ENCODE measurements around the gene LMCD1.

LMCD1 gene

GRCh38 chr3:8541486-8541885 is 39.9 kb downstream of the LMCD1 start:
- H2AFZ ChIP-seq (ENCODE audit: low read length) = no peak overlapping the region
- H3K9me3 ChIP-seq (replicated peaks in 1 of 2; ENCODE audit: control insufficient read depth in 2 of 2, insufficient read depth in 1 of 2, low read depth in 1 of 2, low read length in 2 of 2) = peaks cover 0 to 10% of the 10 kb centered on the region in 2 donors
- no peak overlapping the region for H2BK12ac ChIP-seq (ENCODE audit: low read length)
- no peak overlapping the region for H3K9ac ChIP-seq (ENCODE audit: low read depth, low read length, poor library complexity)
- no peak overlapping the region for H2BK5ac ChIP-seq (ENCODE audit: low read length)
- H2BK120ac ChIP-seq (ENCODE audit: low read depth, low read length) = no peak overlapping the region
- no peak overlapping the region for H3K4me3 ChIP-seq (ENCODE audit: low read length in 2 of 2)
- no peak overlapping the region for H3K14ac ChIP-seq (ENCODE audit: low read length)
- peaks cover 0 to 3% of the 10 kb centered on the region in 2 donors for H3K36me3 ChIP-seq (replicated peaks in 1 of 2; ENCODE audit: control insufficient read depth in 2 of 2, insufficient read depth in 2 of 2, low read length in 2 of 2)
- no peak overlapping the region for H3K18ac ChIP-seq (ENCODE audit: low read length)
- H4K91ac ChIP-seq (ENCODE audit: low read depth, low read length, poor library complexity) = no peak overlapping the region
- no peaks in the 10 kb centered on the region for H3K4me1 ChIP-seq (ENCODE audit: control insufficient read depth in 2 of 2, insufficient read depth in 1 of 2, low read depth in 1 of 2, low read length in 2 of 2)
- H3K4me2 ChIP-seq (ENCODE audit: insufficient read depth, low read length, poor library complexity, severe bottlenecking) = no peak overlapping the region
- H4K8ac ChIP-seq (ENCODE audit: low read depth, low read length) = no peak overlapping the region
- no peaks in the 10 kb centered on the region for H3K27me3 ChIP-seq (ENCODE audit: control insufficient read depth in 3 of 3, insufficient read depth in 3 of 3, low read depth in 1 of 3, low read length in 3 of 3)
- H3K27ac ChIP-seq (replicated peaks; ENCODE audit: low read length) = no peak overlapping the region
- H2AK5ac ChIP-seq (ENCODE audit: low read depth, low read length) = no peak overlapping the region
- H3K79me1 ChIP-seq (ENCODE audit: low read depth, low read length) = no peaks in the 10 kb centered on the region
- no peak overlapping the region for H3K4ac ChIP-seq (ENCODE audit: low read length)
- H3K23ac ChIP-seq (ENCODE audit: low read depth, low read length, poor library complexity) = no peak overlapping the region
- no CpG with 5 or more reads among the region's 9 CpGs for WGBS, 2 donors (ENCODE audit: extremely low coverage in 2 of 2, insufficient read length in 2 of 2, insufficient replicate concordance in 1 of 2)
- no peak for DNase-seq (ENCODE audit: low spot score)
- no peak overlapping the region for H2BK15ac ChIP-seq (ENCODE audit: low read length)

GRCh38 chr3:8542190-8543135 is 40.8 kb downstream of the LMCD1 start:
- H3K4me3 ChIP-seq (ENCODE audit: low read length in 2 of 2) = no peak overlapping the region
- H3K18ac ChIP-seq (ENCODE audit: low read length) = peak overlapping the region; percentile 32
- H3K4me2 ChIP-seq (ENCODE audit: insufficient read depth, low read length, poor library complexity, severe bottlenecking) = no peak overlapping the region
- no peak overlapping the region for H3K4ac ChIP-seq (ENCODE audit: low read length)
- H3K27ac ChIP-seq (replicated peaks; ENCODE audit: low read length) = no peak overlapping the region
- no peaks in the 10 kb centered on the region for H3K79me1 ChIP-seq (ENCODE audit: low read depth, low read length)
- H3K23ac ChIP-seq (ENCODE audit: low read depth, low read length, poor library complexity) = no peak overlapping the region
- peak overlapping the region; percentile 32 for H2AK5ac ChIP-seq (ENCODE audit: low read depth, low read length)
- peaks cover 0 to 3% of the 10 kb centered on the region in 2 donors for H3K36me3 ChIP-seq (replicated peaks in 1 of 2; ENCODE audit: control insufficient read depth in 2 of 2, insufficient read depth in 2 of 2, low read length in 2 of 2)
- H2BK15ac ChIP-seq (ENCODE audit: low read length) = peak overlapping the region; percentile 38
- peaks cover 0 to 4% of the 10 kb centered on the region in 2 donors for H3K9me3 ChIP-seq (replicated peaks in 1 of 2; ENCODE audit: control insufficient read depth in 2 of 2, insufficient read depth in 1 of 2, low read depth in 1 of 2, low read length in 2 of 2)
- no peaks in the 10 kb centered on the region for H3K4me1 ChIP-seq (ENCODE audit: control insufficient read depth in 2 of 2, insufficient read depth in 1 of 2, low read depth in 1 of 2, low read length in 2 of 2)
- H3K14ac ChIP-seq (ENCODE audit: low read length) = no peak overlapping the region
- H2AFZ ChIP-seq (ENCODE audit: low read length) = no peak overlapping the region
- H2BK12ac ChIP-seq (ENCODE audit: low read length) = no peak overlapping the region
- H4K8ac ChIP-seq (ENCODE audit: low read depth, low read length) = no peak overlapping the region
- H3K27me3 ChIP-seq (ENCODE audit: control insufficient read depth in 3 of 3, insufficient read depth in 3 of 3, low read depth in 1 of 3, low read length in 3 of 3) = no peaks in the 10 kb centered on the region
- WGBS, 2 donors (ENCODE audit: extremely low coverage in 2 of 2, insufficient read length in 2 of 2, insufficient replicate concordance in 1 of 2) = no CpG with 5 or more reads among the region's 12 CpGs
- H3K9ac ChIP-seq (ENCODE audit: low read depth, low read length, poor library complexity) = no peak overlapping the region
- H2BK120ac ChIP-seq (ENCODE audit: low read depth, low read length) = no peak overlapping the region
- H4K91ac ChIP-seq (ENCODE audit: low read depth, low read length, poor library complexity) = no peak overlapping the region
- no peak overlapping the region for H2BK5ac ChIP-seq (ENCODE audit: low read length)
- no peak for DNase-seq (ENCODE audit: low spot score)

- Histone ChIP-seq H2AFZ (ENCODE audit: low read length) (no peak overlapping the region), H2BK5ac (ENCODE audit: low read length) (no peak overlapping the region), H3K14ac (ENCODE audit: low read length) (no peak overlapping the region), H3K18ac (ENCODE audit: low read length) (no peak overlapping the region), H2BK120ac (ENCODE audit: low read depth, low read length) (no peak overlapping the region), H2AK5ac (ENCODE audit: low read depth, low read length) (no peak overlapping the region), H3K4ac (ENCODE audit: low read length) (no peak overlapping the region), H3K36me3 (replicated peaks in 1 of 2; ENCODE audit: control insufficient read depth in 2 of 2, insufficient read depth in 2 of 2, low read length in 2 of 2) (peaks cover 0 to 4% of the 10 kb centered on the region in 2 donors), H3K4me2 (ENCODE audit: insufficient read depth, low read length, poor library complexity, severe bottlenecking) (no peak overlapping the region), H4K91ac (ENCODE audit: low read depth, low read length, poor library complexity) (peak overlapping the region; percentile 56), H3K9ac (ENCODE audit: low read depth, low read length, poor library complexity) (no peak overlapping the region), H3K9me3 (replicated peaks in 1 of 2; ENCODE audit: control insufficient read depth in 2 of 2, insufficient read depth in 1 of 2, low read depth in 1 of 2, low read length in 2 of 2) (no peaks in the 10 kb centered on the region), H2BK12ac (ENCODE audit: low read length) (no peak overlapping the region), H3K79me1 (ENCODE audit: low read depth, low read length) (no peaks in the 10 kb centered on the region), H3K27ac (replicated peaks; ENCODE audit: low read length) (no peak overlapping the region), H3K4me1 (ENCODE audit: control insufficient read depth in 2 of 2, insufficient read depth in 1 of 2, low read depth in 1 of 2, low read length in 2 of 2) (peaks cover 0 to 8% of the 10 kb centered on the region in 2 donors), H2BK15ac (ENCODE audit: low read length) (no peak overlapping the region), H3K27me3 (ENCODE audit: control insufficient read depth in 3 of 3, insufficient read depth in 3 of 3, low read depth in 1 of 3, low read length in 3 of 3) (peaks cover 0 to 2% (median 0%) of the 10 kb centered on the region in 3 experiments), H3K23ac (ENCODE audit: low read depth, low read length, poor library complexity) (no peak overlapping the region), H4K8ac (ENCODE audit: low read depth, low read length) (no peak overlapping the region), H3K4me3 (ENCODE audit: low read length in 2 of 2) (no peak overlapping the region)
- no CpG with 5 or more reads among the region's 4 CpGs for WGBS, 2 donors (ENCODE audit: extremely low coverage in 2 of 2, insufficient read length in 2 of 2, insufficient replicate concordance in 1 of 2)
- DNase-seq (ENCODE audit: low spot score) = no peak
Measured at GRCh38 chr3:8546609-8547008, 45.0 kb downstream of the LMCD1 start.

GRCh38 chr3:8548502-8549275 is 47.1 kb downstream of the LMCD1 start:
- Histone ChIP-seq H3K36me3 (replicated peaks in 1 of 2; ENCODE audit: control insufficient read depth in 2 of 2, insufficient read depth in 2 of 2, low read length in 2 of 2) (peaks cover 0 to 4% of the 10 kb centered on the region in 2 donors), H3K23ac (ENCODE audit: low read depth, low read length, poor library complexity) (no peak overlapping the region), H3K18ac (ENCODE audit: low read length) (no peak overlapping the region), H3K14ac (ENCODE audit: low read length) (no peak overlapping the region), H4K8ac (ENCODE audit: low read depth, low read length) (no peak overlapping the region), H2AFZ (ENCODE audit: low read length) (peak overlapping the region; percentile 16), H3K4me3 (ENCODE audit: low read length in 2 of 2) (no peak overlapping the region), H3K9ac (ENCODE audit: low read depth, low read length, poor library complexity) (no peak overlapping the region), H3K9me3 (replicated peaks in 1 of 2; ENCODE audit: control insufficient read depth in 2 of 2, insufficient read depth in 1 of 2, low read depth in 1 of 2, low read length in 2 of 2) (no peaks in the 10 kb centered on the region), H2BK15ac (ENCODE audit: low read length) (no peak overlapping the region), H2BK5ac (ENCODE audit: low read length) (no peak overlapping the region), H3K4me2 (ENCODE audit: insufficient read depth, low read length, poor library complexity, severe bottlenecking) (no peak overlapping the region), H2AK5ac (ENCODE audit: low read depth, low read length) (no peak overlapping the region), H3K27ac (replicated peaks; ENCODE audit: low read length) (no peak overlapping the region), H3K4me1 (ENCODE audit: control insufficient read depth in 2 of 2, insufficient read depth in 1 of 2, low read depth in 1 of 2, low read length in 2 of 2) (peaks cover 0 to 11% of the 10 kb centered on the region in 2 donors), H3K4ac (ENCODE audit: low read length) (no peak overlapping the region), H4K91ac (ENCODE audit: low read depth, low read length, poor library complexity) (peak overlapping the region; percentile 3), H3K27me3 (ENCODE audit: control insufficient read depth in 3 of 3, insufficient read depth in 3 of 3, low read depth in 1 of 3, low read length in 3 of 3) (peaks cover 0 to 2% (median 0%) of the 10 kb centered on the region in 3 experiments), H2BK12ac (ENCODE audit: low read length) (no peak overlapping the region), H2BK120ac (ENCODE audit: low read depth, low read length) (no peak overlapping the region), H3K79me1 (ENCODE audit: low read depth, low read length) (no peaks in the 10 kb centered on the region)
- no peak for DNase-seq (ENCODE audit: low spot score)
- WGBS, 2 donors (ENCODE audit: extremely low coverage in 2 of 2, insufficient read length in 2 of 2, insufficient replicate concordance in 1 of 2) = no CpG with 5 or more reads among the region's 17 CpGs

Data from neuronal stem cell (in vitro differentiated cells).